K562 (cell line): ENCODE measurements around the gene EIF1AY.
"Not testable (repeated sequence)": the region's sequence is repeated elsewhere in the genome, so short reads cannot be mapped to it uniquely, and the experiment has no call there.

ENCODE experiments used
- ATF1 ChIP-seq, 2 experiments: fragments of 450-650 bp in 1 of 2; IDR thresholded peaks; 2 replicates each; pipeline ENCODE4 v1.6.1; 2016; ENCODE audit warnings: missing compliant biosample characterization in 1 of 2, missing genetic modification characterization in 1 of 2
- BMI1 ChIP-seq: fragments of 150-350 bp; IDR thresholded peaks from 2 replicates; pipeline ENCODE4 v1.6.1; 2014; ENCODE audit warnings: low read length
- ETV1 ChIP-seq: fragments of 450-650 bp; conservative IDR thresholded peaks from 2 replicates; pipeline ENCODE4 v1.6.1; 2016; ENCODE audit warnings: missing genetic modification characterization, control low read depth, low read depth, missing compliant biosample characterization
- HDGF ChIP-seq: fragments of 450-650 bp; IDR thresholded peaks from 2 replicates; pipeline ENCODE4 v1.6.1; 2016
- KLF13 ChIP-seq: fragments of 450-650 bp; IDR thresholded peaks from 2 replicates; pipeline ENCODE4 v1.6.1; 2016; ENCODE audit warnings: missing genetic modification characterization, low read depth, mild to moderate bottlenecking, missing compliant biosample characterization, moderate library complexity, borderline replicate concordance
- MAFG ChIP-seq: fragments of 450-650 bp; conservative IDR thresholded peaks from 2 replicates; pipeline ENCODE4 v1.6.1; 2016; ENCODE audit warnings: missing genetic modification characterization, missing compliant biosample characterization
- SP2 ChIP-seq: IDR thresholded peaks from 2 replicates; pipeline ENCODE4 v1.6.1; 2011; ENCODE audit warnings: mild to moderate bottlenecking, low read depth, low read length, moderate library complexity; ENCODE audit not compliant: poor library complexity, severe bottlenecking; ENCODE audit errors: extremely low read depth
- TF ChIP-seq, protein P1 (sequence below), 3 experiments: IDR thresholded peaks in 2 of 3; conservative IDR thresholded peaks in 1 of 3; 2 replicates each; pipeline ENCODE4 v1.5.1; 2011 to 2012; ENCODE audit warnings: low read length in 3 of 3, mild to moderate bottlenecking in 3 of 3, control low read depth in 2 of 3, improper control_type of control experiment in 1 of 3, inconsistent platforms in 1 of 3, low read depth in 1 of 3, mixed read lengths in 1 of 3, moderate library complexity in 1 of 3; ENCODE audit not compliant: insufficient read depth in 2 of 3
- TF ChIP-seq, protein P2 (sequence below): sonication (generic); formaldehyde crosslinking; IDR thresholded peaks from 2 replicates; pipeline ENCODE4 v1.8.0; 2023; ENCODE audit warnings: missing genetic modification reagents, mild to moderate bottlenecking, borderline replicate concordance
- TF ChIP-seq, protein P3 (sequence below), 2 experiments: fragments of 450-650 bp; conservative IDR thresholded peaks; 2 replicates each; pipeline ENCODE4 v1.6.1; 2017; ENCODE audit warnings: mild to moderate bottlenecking in 2 of 2, moderate library complexity in 2 of 2
- TF ChIP-seq, protein P4 (sequence below): fragments of 250-450 bp; sonication (Bioruptor Pico); IDR thresholded peaks from 2 replicates; pipeline ENCODE4 v1.8.0; 2021; ENCODE audit warnings: moderate library complexity, mild to moderate bottlenecking, inconsistent platforms
- TF ChIP-seq, protein P5 (sequence below): fragments of 450-650 bp; IDR thresholded peaks from 2 replicates; pipeline ENCODE4 v1.6.1; 2018; ENCODE audit warnings: mild to moderate bottlenecking, low read depth; ENCODE audit not compliant: partially characterized antibody

DNA sequence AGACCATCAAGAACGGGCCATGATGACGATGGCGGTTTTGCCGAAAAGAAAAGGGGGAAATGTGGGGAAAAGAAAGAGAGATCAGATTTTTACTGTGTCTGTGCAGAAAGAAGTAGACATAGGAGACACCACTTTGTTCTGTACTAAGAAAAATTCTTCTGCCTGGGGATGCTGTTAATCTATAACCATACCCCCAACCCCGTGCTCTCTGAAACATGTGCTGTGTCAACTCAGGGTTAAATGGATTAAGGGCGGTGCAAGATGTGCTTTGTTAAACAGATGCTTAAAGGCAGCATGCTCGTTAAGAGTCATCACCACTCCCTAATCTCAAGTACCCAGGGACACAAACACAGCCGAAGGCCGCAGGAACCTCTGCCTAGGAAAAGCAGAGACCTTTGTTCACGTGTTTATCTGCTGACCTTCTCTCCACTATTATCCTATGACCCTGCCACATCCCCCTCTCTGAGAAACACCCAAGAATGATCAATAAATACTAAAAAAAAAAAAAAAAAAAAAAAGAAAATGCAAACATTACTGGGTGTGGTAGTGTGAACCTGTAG is 22.7 kb upstream of the EIF1AY start:
- not testable (repeated sequence) for TF ChIP-seq KLF13 (tag); BMI1; HDGF; ETV1 (tag); SP2; MAFG (tag); ATF1 (CRISPR knock-in tag; IDR thresholded peaks at IDR 0.05); ATF1 (tag; IDR thresholded peaks at IDR 0.05)
- TF ChIP-seq, protein P1, sequence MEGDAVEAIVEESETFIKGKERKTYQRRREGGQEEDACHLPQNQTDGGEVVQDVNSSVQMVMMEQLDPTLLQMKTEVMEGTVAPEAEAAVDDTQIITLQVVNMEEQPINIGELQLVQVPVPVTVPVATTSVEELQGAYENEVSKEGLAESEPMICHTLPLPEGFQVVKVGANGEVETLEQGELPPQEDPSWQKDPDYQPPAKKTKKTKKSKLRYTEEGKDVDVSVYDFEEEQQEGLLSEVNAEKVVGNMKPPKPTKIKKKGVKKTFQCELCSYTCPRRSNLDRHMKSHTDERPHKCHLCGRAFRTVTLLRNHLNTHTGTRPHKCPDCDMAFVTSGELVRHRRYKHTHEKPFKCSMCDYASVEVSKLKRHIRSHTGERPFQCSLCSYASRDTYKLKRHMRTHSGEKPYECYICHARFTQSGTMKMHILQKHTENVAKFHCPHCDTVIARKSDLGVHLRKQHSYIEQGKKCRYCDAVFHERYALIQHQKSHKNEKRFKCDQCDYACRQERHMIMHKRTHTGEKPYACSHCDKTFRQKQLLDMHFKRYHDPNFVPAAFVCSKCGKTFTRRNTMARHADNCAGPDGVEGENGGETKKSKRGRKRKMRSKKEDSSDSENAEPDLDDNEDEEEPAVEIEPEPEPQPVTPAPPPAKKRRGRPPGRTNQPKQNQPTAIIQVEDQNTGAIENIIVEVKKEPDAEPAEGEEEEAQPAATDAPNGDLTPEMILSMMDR (IDR thresholded peaks at IDR 0.05 in 2 of 3, conservative IDR thresholded peaks at IDR 0.05 in 1 of 3; ENCODE audit: insufficient read depth in 2 of 3, low read depth in 1 of 3, low read length in 3 of 3): not testable (repeated sequence)
- TF ChIP-seq, protein P2, sequence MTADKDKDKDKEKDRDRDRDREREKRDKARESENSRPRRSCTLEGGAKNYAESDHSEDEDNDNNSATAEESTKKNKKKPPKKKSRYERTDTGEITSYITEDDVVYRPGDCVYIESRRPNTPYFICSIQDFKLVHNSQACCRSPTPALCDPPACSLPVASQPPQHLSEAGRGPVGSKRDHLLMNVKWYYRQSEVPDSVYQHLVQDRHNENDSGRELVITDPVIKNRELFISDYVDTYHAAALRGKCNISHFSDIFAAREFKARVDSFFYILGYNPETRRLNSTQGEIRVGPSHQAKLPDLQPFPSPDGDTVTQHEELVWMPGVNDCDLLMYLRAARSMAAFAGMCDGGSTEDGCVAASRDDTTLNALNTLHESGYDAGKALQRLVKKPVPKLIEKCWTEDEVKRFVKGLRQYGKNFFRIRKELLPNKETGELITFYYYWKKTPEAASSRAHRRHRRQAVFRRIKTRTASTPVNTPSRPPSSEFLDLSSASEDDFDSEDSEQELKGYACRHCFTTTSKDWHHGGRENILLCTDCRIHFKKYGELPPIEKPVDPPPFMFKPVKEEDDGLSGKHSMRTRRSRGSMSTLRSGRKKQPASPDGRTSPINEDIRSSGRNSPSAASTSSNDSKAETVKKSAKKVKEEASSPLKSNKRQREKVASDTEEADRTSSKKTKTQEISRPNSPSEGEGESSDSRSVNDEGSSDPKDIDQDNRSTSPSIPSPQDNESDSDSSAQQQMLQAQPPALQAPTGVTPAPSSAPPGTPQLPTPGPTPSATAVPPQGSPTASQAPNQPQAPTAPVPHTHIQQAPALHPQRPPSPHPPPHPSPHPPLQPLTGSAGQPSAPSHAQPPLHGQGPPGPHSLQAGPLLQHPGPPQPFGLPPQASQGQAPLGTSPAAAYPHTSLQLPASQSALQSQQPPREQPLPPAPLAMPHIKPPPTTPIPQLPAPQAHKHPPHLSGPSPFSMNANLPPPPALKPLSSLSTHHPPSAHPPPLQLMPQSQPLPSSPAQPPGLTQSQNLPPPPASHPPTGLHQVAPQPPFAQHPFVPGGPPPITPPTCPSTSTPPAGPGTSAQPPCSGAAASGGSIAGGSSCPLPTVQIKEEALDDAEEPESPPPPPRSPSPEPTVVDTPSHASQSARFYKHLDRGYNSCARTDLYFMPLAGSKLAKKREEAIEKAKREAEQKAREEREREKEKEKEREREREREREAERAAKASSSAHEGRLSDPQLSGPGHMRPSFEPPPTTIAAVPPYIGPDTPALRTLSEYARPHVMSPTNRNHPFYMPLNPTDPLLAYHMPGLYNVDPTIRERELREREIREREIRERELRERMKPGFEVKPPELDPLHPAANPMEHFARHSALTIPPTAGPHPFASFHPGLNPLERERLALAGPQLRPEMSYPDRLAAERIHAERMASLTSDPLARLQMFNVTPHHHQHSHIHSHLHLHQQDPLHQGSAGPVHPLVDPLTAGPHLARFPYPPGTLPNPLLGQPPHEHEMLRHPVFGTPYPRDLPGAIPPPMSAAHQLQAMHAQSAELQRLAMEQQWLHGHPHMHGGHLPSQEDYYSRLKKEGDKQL (CRISPR knock-in tag): not testable (repeated sequence)
- TF ChIP-seq, protein P3, sequence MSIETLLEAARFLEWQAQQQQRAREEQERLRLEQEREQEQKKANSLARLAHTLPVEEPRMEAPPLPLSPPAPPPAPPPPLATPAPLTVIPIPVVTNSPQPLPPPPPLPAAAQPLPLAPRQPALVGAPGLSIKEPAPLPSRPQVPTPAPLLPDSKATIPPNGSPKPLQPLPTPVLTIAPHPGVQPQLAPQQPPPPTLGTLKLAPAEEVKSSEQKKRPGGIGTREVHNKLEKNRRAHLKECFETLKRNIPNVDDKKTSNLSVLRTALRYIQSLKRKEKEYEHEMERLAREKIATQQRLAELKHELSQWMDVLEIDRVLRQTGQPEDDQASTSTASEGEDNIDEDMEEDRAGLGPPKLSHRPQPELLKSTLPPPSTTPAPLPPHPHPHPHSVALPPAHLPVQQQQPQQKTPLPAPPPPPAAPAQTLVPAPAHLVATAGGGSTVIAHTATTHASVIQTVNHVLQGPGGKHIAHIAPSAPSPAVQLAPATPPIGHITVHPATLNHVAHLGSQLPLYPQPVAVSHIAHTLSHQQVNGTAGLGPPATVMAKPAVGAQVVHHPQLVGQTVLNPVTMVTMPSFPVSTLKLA (conservative IDR thresholded peaks at IDR 0.05): not testable (repeated sequence)
- TF ChIP-seq, protein P4, sequence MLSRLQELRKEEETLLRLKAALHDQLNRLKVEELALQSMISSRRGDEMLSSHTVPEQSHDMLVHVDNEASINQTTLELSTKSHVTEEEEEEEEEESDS (CRISPR knock-in tag): not testable (repeated sequence)
- TF ChIP-seq, protein P5, sequence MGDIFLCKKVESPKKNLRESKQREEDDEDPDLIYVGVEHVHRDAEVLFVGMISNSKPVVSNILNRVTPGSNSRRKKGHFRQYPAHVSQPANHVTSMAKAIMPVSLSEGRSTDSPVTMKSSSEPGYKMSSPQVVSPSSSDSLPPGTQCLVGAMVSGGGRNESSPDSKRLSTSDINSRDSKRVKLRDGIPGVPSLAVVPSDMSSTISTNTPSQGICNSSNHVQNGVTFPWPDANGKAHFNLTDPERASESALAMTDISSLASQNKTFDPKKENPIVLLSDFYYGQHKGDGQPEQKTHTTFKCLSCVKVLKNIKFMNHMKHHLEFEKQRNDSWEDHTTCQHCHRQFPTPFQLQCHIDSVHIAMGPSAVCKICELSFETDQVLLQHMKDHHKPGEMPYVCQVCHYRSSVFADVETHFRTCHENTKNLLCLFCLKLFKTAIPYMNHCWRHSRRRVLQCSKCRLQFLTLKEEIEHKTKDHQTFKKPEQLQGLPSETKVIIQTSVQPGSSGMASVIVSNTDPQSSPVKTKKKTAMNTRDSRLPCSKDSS: not testable (repeated sequence)
